ENCODE results near the gene PHLDA1. TPM values are rescaled to one million over a fixed set of nuclear protein-coding genes. Genes with fewer than 3 reads are reported as not detected.

Gene PHLDA1
- 102 TPM for total RNA-seq

GRCh38 chr12:76031414-76032042 is at the start of gene PHLDA1:
Gene PHLDA1 (minus strand): TSS chr12:76031776.
- ATAC-seq: peak; percentile 94

GRCh38 chr12:76080729-76081415 is 49.3 kb upstream of the PHLDA1 start:
- no peak for ATAC-seq

- ATAC-seq: no peak
These were observed 48.6 kb upstream of the PHLDA1 start for GRCh38 chr12:76080017-76080728.

- no peak for ATAC-seq
These were observed 47.2 kb upstream of the PHLDA1 start for GRCh38 chr12:76078748-76079147.

- no peak for ATAC-seq
These were observed 43.9 kb upstream of the PHLDA1 start for GRCh38 chr12:76075448-76075847.

GRCh38 chr12:76074701-76075336 is 43.2 kb upstream of the PHLDA1 start:
- no peak for ATAC-seq

- ATAC-seq: no peak
These were observed 42.0 kb upstream of the PHLDA1 start for GRCh38 chr12:76073561-76073960.

GRCh38 chr12:76072568-76072967 is 41.0 kb upstream of the PHLDA1 start:
- ATAC-seq: no peak

GRCh38 chr12:76069339-76069738 is 37.8 kb upstream of the PHLDA1 start:
- ATAC-seq: no peak

GRCh38 chr12:76065917-76066316 is 34.3 kb upstream of the PHLDA1 start:
- no peak for ATAC-seq

GRCh38 chr12:76064904-76065303 is 33.3 kb upstream of the PHLDA1 start:
- ATAC-seq: no peak

- no peak for ATAC-seq
These were observed 28.5 kb upstream of the PHLDA1 start for GRCh38 chr12:76060111-76060510.

GRCh38 chr12:76057326-76057725 is 25.8 kb upstream of the PHLDA1 start:
- no peak for ATAC-seq

GRCh38 chr12:76055393-76055792 is 23.8 kb upstream of the PHLDA1 start:
- no peak for ATAC-seq

- ATAC-seq: peak; percentile 67
These were observed 18.1 kb upstream of the PHLDA1 start for GRCh38 chr12:76049575-76050251.

- peak; percentile 91 for ATAC-seq
These were observed 16.2 kb upstream of the PHLDA1 start for GRCh38 chr12:76047742-76048141.

- ATAC-seq: no peak
These were observed 15.5 kb upstream of the PHLDA1 start for GRCh38 chr12:76047060-76047459.

- no peak for ATAC-seq
These were observed 11.8 kb upstream of the PHLDA1 start for GRCh38 chr12:76043377-76043776.

GRCh38 chr12:76042147-76042546 is 10.6 kb upstream of the PHLDA1 start:
- ATAC-seq: no peak

- no peak for ATAC-seq
These were observed 9.8 kb upstream of the PHLDA1 start for GRCh38 chr12:76041406-76041805.

GRCh38 chr12:76040461-76040860 is 8.9 kb upstream of the PHLDA1 start:
- no peak for ATAC-seq

GRCh38 chr12:76038176-76038575 is 6.6 kb upstream of the PHLDA1 start:
- no peak for ATAC-seq
